Adrenal gland (tissue), 12 donors: Measurements from ENCODE around the gene CNP. TPM values are rescaled to one million over a fixed set of nuclear protein-coding genes. Genes with fewer than 3 reads are reported as not detected.

ENCODE experiments used
- DNase-seq, 7 donors: peaks; one replicate each; pipeline ENCODE4 v3.0.0-alpha.2; 2019 to 2020
- H3K27ac ChIP-seq, 5 donors: fragments of 200-600 bp; sonication (generic) in 4 of 5; 1 replicate in 3 of 5; 2 replicates in 2 of 5; pipeline versions ENCODE4 v1.5.1 to v1.8.0; 2016 to 2020; ENCODE audit warnings: mild to moderate bottlenecking in 1 of 5
- H3K27me3 ChIP-seq: fragments of 200-600 bp; 2 replicates; pipeline ENCODE4 v1.8.0; 2021
- H3K36me3 ChIP-seq, 2 donors: fragments of 200-600 bp; replicated peaks in 1 of 2; 1 replicate in 1 of 2; 2 replicates in 1 of 2; pipeline versions ENCODE4 v1.5.1 to v1.8.0; 2018 to 2022
- H3K4me1 ChIP-seq, 2 donors: fragments of 200-600 bp; replicated peaks in 1 of 2; 1 replicate in 1 of 2; 2 replicates in 1 of 2; pipeline versions ENCODE4 v1.5.1 to v1.8.0; 2018 to 2021
- H3K4me3 ChIP-seq, 4 donors: fragments of 200-600 bp; sonication (generic) in 3 of 4; one replicate each; pipeline ENCODE4 v1.5.1; 2016 to 2018
- H3K9me3 ChIP-seq, 3 donors: fragments of 200-600 bp; sonication (generic) in 1 of 3; replicated peaks in 1 of 3; 1 replicate in 2 of 3; 2 replicates in 1 of 3; pipeline versions ENCODE4 v1.5.1 to v1.8.0; 2016 to 2021
- POLR2A ChIP-seq, 2 donors: fragments of 450-650 bp; IDR thresholded peaks; one replicate each; pipeline ENCODE4 v1.6.1; 2017; ENCODE audit warnings: antibody characterized with exemption in 2 of 2, mild to moderate bottlenecking in 2 of 2, moderate library complexity in 1 of 2
- WGBS, 4 donors: extraction: QIAGEN DNeasy Blood & Tissue Kit in 2 of 4; methylation state at CpG; one replicate each; pipeline versions ENCODE4 v1.1.5 to v1.1.7; 2013 to 2017; 5-methylcytosine and 5-hydroxymethylcytosine counted together
- intact Hi-C, 2 donors: fragments of 100-400 bp; cut with DNase I; formaldehyde crosslinking; loops; one replicate each; pipeline versions ENCODE4 v1.14.1 to v1.15.0; 2022 to 2023
- polyA plus RNA-seq, 3 donors: library from polyadenylated mRNA; stranded (reverse); fragments of 200-250 nt in 2 of 3; fragments of 350-450 nt in 1 of 3; fragmentation: Illumina TruSeq in 1 of 3; extraction: RNeasy Lipid Tissue Mini Kit (QIAGEN cat#74804) in 1 of 3; gene quantifications; one replicate each; pipeline ENCODE4 v1.2.3, GENCODE V29; 2013 to 2014
- total RNA-seq, 9 donors: library from RNA; depleted of rRNA in 4 of 9; stranded (reverse); fragments of >200 nt in 4 of 9; fragments of 120-200 nt in 1 of 9; fragmentation: NEBNext Ultra II Directional in 1 of 9; extraction: Animal tissue kit (Norgen Biotek cat#: 25700) in 1 of 9; gene quantifications; one replicate each; pipeline versions ENCODE4 v1.1.0 to v1.2.4, GENCODE V29; 2013 to 2023
- TF ChIP-seq, protein P1 (sequence below), 6 experiments: fragments of 450-650 bp in 4 of 6; fragments of 200-600 bp in 2 of 6; sonication (generic) in 1 of 6; IDR thresholded peaks; 1 replicate in 5 of 6; 2 replicates in 1 of 6; pipeline versions ENCODE4 v1.5.1 to v1.8.0; 2016 to 2021; ENCODE audit warnings: antibody characterized with exemption in 6 of 6, mild to moderate bottlenecking in 2 of 6, moderate library complexity in 1 of 6
- donor health status: healthy with polysubstance abuse.
- donor health status: Bipolar disorder and iron deficiency.
- donor health status: DM: yes; HTN: yes; CAD: no.
- donor health status: DM: no; HTN: no; CAD: no.
- donor health status: DM: no; HTN: no; CAD: no.
- donor health status: DM: yes; HTN: yes; CAD: no.

The CNP gene
- total and polyA plus RNA-seq, 12 donors: 27.9 to 78.5 (median 66.9) TPM

DNA sequence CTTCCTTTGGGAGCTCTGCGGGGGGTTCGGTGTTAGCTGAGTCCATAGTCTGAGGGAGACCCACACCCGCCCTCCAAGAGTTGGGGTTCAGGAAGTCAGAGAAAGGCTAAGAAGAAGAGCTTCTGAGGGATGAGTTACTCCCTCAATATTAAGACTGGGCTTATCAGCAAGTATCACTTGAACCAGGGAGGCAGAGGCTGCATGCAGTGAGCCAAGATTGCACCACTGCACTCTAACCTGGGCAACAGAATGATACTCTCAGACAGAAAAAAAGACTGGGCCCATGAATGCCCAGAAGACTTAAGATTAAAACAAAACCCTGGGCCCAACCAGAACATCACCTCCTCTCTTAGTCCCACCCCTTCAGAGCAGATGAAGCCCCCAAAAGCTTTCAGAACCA, 59.3 kb downstream of the CNP start:
- 89 to 97% (median 93%) methylated on average over 3 of the region's 3 CpGs for whole genome bisulfite sequencing, 4 donors
- no peaks in the 10 kb centered on the region for H3K27me3 ChIP-seq
- no peak overlapping the region for H3K4me3 ChIP-seq
- no peak overlapping the region for H3K27ac ChIP-seq
- no peaks in the 10 kb centered on the region for H3K9me3 ChIP-seq
- intact Hi-C loops: loop anchor here (5.0 kb wide), 2 partner anchors 86 to 91 kb away; partner anchors contain the start of gene DHX58 (in 1 of the 2)
- TF ChIP-seq, protein P1, sequence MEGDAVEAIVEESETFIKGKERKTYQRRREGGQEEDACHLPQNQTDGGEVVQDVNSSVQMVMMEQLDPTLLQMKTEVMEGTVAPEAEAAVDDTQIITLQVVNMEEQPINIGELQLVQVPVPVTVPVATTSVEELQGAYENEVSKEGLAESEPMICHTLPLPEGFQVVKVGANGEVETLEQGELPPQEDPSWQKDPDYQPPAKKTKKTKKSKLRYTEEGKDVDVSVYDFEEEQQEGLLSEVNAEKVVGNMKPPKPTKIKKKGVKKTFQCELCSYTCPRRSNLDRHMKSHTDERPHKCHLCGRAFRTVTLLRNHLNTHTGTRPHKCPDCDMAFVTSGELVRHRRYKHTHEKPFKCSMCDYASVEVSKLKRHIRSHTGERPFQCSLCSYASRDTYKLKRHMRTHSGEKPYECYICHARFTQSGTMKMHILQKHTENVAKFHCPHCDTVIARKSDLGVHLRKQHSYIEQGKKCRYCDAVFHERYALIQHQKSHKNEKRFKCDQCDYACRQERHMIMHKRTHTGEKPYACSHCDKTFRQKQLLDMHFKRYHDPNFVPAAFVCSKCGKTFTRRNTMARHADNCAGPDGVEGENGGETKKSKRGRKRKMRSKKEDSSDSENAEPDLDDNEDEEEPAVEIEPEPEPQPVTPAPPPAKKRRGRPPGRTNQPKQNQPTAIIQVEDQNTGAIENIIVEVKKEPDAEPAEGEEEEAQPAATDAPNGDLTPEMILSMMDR (IDR thresholded peaks at IDR 0.05): no peak
- no peak for TF ChIP-seq POLR2A (IDR thresholded peaks at IDR 0.05)
- peaks cover 0 to 27% of the 10 kb centered on the region in 2 donors for H3K36me3 ChIP-seq
- DNase-seq: no peak
- peaks cover 4 to 23% of the 10 kb centered on the region in 2 donors for H3K4me1 ChIP-seq

GRCh38 chr17:42026857-42027589, 60.4 kb downstream of the CNP start:
- Histone ChIP-seq H3K36me3 (peaks cover 0 to 24% of the 10 kb centered on the region in 2 donors), H3K27me3 (no peaks in the 10 kb centered on the region), H3K4me1 (peaks cover 3 to 16% of the 10 kb centered on the region in 2 donors), H3K27ac (no peak overlapping the region), H3K9me3 (no peaks in the 10 kb centered on the region), H3K4me3 (no peak overlapping the region)
- 47 to 59% (median 51%) methylated on average over 7 to 17 of the region's 17 CpGs for WGBS, 4 donors
- intact Hi-C loops: loop anchor here (5.0 kb wide), 2 partner anchors 85 to 90 kb away; partner anchors contain the start of gene DHX58 (in 1 of the 2)
- TF ChIP-seq, protein P1 (IDR thresholded peaks at IDR 0.05): no peak
- TF ChIP-seq POLR2A (IDR thresholded peaks at IDR 0.05): no peak
- no peak for DNase-seq

Other genes with a start within 250 kb of the CNP start
- gene HAP1, start 232.2 kb upstream of the CNP start, total RNA-seq: 1 to 10 TPM in 3 of 9 donors, under 1 TPM in 5, not detected in 1; 0.17 to 2.8 (median 0.58) TPM
- gene HAP1, start 232.2 kb upstream of the CNP start, polyA plus RNA-seq: 1 to 10 TPM in 1 of 3 donors, under 1 TPM in 2; 0.26 to 2.8 (median 0.91) TPM
- gene JUP, start 180.1 kb upstream of the CNP start, total RNA-seq: 10 to 100 TPM in 8 of 9 donors, 1 to 10 TPM in 1; 9.6 to 81.3 (median 35.5) TPM
- gene JUP, start 180.1 kb upstream of the CNP start, polyA plus RNA-seq: 10 to 100 TPM in 2 of 3 donors, 1 to 10 TPM in 1; 4.9 to 27.8 (median 21.1) TPM
- 10 to 100 TPM; 22.7 to 67.2 (median 30.8) TPM for gene P3H4, start 154.8 kb upstream of the CNP start, total RNA-seq
- gene P3H4, start 154.8 kb upstream of the CNP start, polyA plus RNA-seq: 10 to 100 TPM; 12.8 to 19.1 (median 14.1) TPM
- 100 to 1,000 TPM in 3 of 9 donors, 10 to 100 TPM in 6; 62.3 to 131 (median 86.3) TPM for gene FKBP10, start 153.8 kb upstream of the CNP start, total RNA-seq
- 100 to 1,000 TPM in 2 of 3 donors, 10 to 100 TPM in 1; 28.4 to 244 (median 157) TPM for gene FKBP10, start 153.8 kb upstream of the CNP start, polyA plus RNA-seq
- 10 to 100 TPM; 36.2 to 62.9 (median 49.4) TPM for gene NT5C3B, start 130.6 kb upstream of the CNP start, total RNA-seq
- 100 to 1,000 TPM in 1 of 3 donors, 10 to 100 TPM in 2; 51.4 to 121 (median 98.8) TPM for gene NT5C3B, start 130.6 kb upstream of the CNP start, polyA plus RNA-seq
- under 1 TPM in 1 of 9 donors, not detected in 8; 0.29 TPM for gene KLHL10, start 129.0 kb upstream of the CNP start, total RNA-seq
- under 1 TPM in 2 of 3 donors, not detected in 1; 0.10 to 0.24 TPM for gene KLHL10, start 129.0 kb upstream of the CNP start, polyA plus RNA-seq
- gene KLHL11, start 101.4 kb upstream of the CNP start, total RNA-seq: 10 to 100 TPM; 14.7 to 42.9 (median 22.9) TPM
- gene KLHL11, start 101.4 kb upstream of the CNP start, polyA plus RNA-seq: 1 to 10 TPM in 1 of 3 donors, under 1 TPM in 2; 0.17 to 3.2 (median 0.97) TPM
- 100 to 1,000 TPM in 2 of 9 donors, 10 to 100 TPM in 7; 61.8 to 190 (median 74.4) TPM for gene ACLY, start 47.8 kb upstream of the CNP start, total RNA-seq
- gene ACLY, start 47.8 kb upstream of the CNP start, polyA plus RNA-seq: 100 to 1,000 TPM in 1 of 3 donors, 10 to 100 TPM in 2; 18.0 to 132 (median 22.7) TPM
- 1 to 10 TPM in 1 of 9 donors, under 1 TPM in 7, not detected in 1; 0.39 to 1.4 (median 0.46) TPM for gene ODAD4, start 36.2 kb upstream of the CNP start, total RNA-seq
- gene ODAD4, start 36.2 kb upstream of the CNP start, polyA plus RNA-seq: 1 to 10 TPM; 1.2 to 3.5 (median 1.3) TPM
- 10 to 100 TPM; 44.4 to 96.4 (median 66.2) TPM for gene DNAJC7, start 50.6 kb downstream of the CNP start, total RNA-seq
- 100 to 1,000 TPM; 102 to 148 (median 134) TPM for gene DNAJC7, start 50.6 kb downstream of the CNP start, polyA plus RNA-seq
- 10 to 100 TPM; 22.9 to 56.8 (median 27.5) TPM for gene NKIRAS2, start 53.3 kb downstream of the CNP start, total RNA-seq
- 10 to 100 TPM; 23.1 to 31.9 (median 31.4) TPM for gene NKIRAS2, start 53.3 kb downstream of the CNP start, polyA plus RNA-seq
- 1 to 10 TPM in 1 of 9 donors, under 1 TPM in 8; 0.14 to 1.1 (median 0.69) TPM for gene C17orf113, start 83.8 kb downstream of the CNP start, total RNA-seq
- under 1 TPM; 0.20 to 0.72 (median 0.34) TPM for gene C17orf113, start 83.8 kb downstream of the CNP start, polyA plus RNA-seq
- gene ZNF385C, start 131.7 kb downstream of the CNP start, total RNA-seq: under 1 TPM in 3 of 9 donors, not detected in 6; 0.07 to 0.11 (median 0.11) TPM
- gene ZNF385C, start 131.7 kb downstream of the CNP start, polyA plus RNA-seq: under 1 TPM; 0.11 to 0.16 (median 0.13) TPM
- gene DHX58, start 145.9 kb downstream of the CNP start, total RNA-seq: 10 to 100 TPM; 17.9 to 40.8 (median 31.2) TPM
- gene DHX58, start 145.9 kb downstream of the CNP start, polyA plus RNA-seq: 100 to 1,000 TPM in 1 of 3 donors, 10 to 100 TPM in 2; 16.3 to 117 (median 88.0) TPM
- 100 to 1,000 TPM in 1 of 9 donors, 10 to 100 TPM in 8; 16.0 to 136 (median 53.2) TPM for gene KAT2A, start 154.6 kb downstream of the CNP start, total RNA-seq
- gene KAT2A, start 154.6 kb downstream of the CNP start, polyA plus RNA-seq: 100 to 1,000 TPM in 2 of 3 donors, 10 to 100 TPM in 1; 23.7 to 671 (median 386) TPM
- gene HSPB9, start 156.0 kb downstream of the CNP start, total RNA-seq: under 1 TPM in 5 of 9 donors, not detected in 4; 0.14 to 0.27 (median 0.18) TPM
- under 1 TPM in 2 of 3 donors, not detected in 1; 0.20 to 0.72 TPM for gene HSPB9, start 156.0 kb downstream of the CNP start, polyA plus RNA-seq
- gene RAB5C, start 188.2 kb downstream of the CNP start, total RNA-seq: 100 to 1,000 TPM in 8 of 9 donors, 10 to 100 TPM in 1; 96.9 to 216 (median 161) TPM
- 100 to 1,000 TPM in 2 of 3 donors, 10 to 100 TPM in 1; 55.8 to 206 (median 115) TPM for gene RAB5C, start 188.2 kb downstream of the CNP start, polyA plus RNA-seq
- gene KCNH4, start 214.3 kb downstream of the CNP start, total RNA-seq: under 1 TPM in 7 of 9 donors, not detected in 2; 0.14 to 0.41 (median 0.19) TPM
- gene KCNH4, start 214.3 kb downstream of the CNP start, polyA plus RNA-seq: 1 to 10 TPM in 1 of 3 donors, under 1 TPM in 2; 0.13 to 1.0 (median 0.26) TPM
- not detected for gene HCRT, start 218.7 kb downstream of the CNP start, total RNA-seq
- not detected for gene HCRT, start 218.7 kb downstream of the CNP start, polyA plus RNA-seq
- 100 to 1,000 TPM in 1 of 9 donors, 10 to 100 TPM in 8; 31.6 to 344 (median 71.1) TPM for gene GHDC, start 227.7 kb downstream of the CNP start, total RNA-seq
- gene GHDC, start 227.7 kb downstream of the CNP start, polyA plus RNA-seq: 10 to 100 TPM; 10.5 to 33.9 (median 30.4) TPM